Measurements from ENCODE around the gene HM13. TPM values are rescaled to one million over a fixed set of nuclear protein-coding genes. Genes with fewer than 3 reads are reported as not detected.

The HM13 gene
- total and polyA plus RNA-seq, 9 of the 15 experiments (the other 6 are each of a cell fraction or from before 2014, with no cell fraction given): 7.7 to 136 (median 74.5) TPM

DNA sequence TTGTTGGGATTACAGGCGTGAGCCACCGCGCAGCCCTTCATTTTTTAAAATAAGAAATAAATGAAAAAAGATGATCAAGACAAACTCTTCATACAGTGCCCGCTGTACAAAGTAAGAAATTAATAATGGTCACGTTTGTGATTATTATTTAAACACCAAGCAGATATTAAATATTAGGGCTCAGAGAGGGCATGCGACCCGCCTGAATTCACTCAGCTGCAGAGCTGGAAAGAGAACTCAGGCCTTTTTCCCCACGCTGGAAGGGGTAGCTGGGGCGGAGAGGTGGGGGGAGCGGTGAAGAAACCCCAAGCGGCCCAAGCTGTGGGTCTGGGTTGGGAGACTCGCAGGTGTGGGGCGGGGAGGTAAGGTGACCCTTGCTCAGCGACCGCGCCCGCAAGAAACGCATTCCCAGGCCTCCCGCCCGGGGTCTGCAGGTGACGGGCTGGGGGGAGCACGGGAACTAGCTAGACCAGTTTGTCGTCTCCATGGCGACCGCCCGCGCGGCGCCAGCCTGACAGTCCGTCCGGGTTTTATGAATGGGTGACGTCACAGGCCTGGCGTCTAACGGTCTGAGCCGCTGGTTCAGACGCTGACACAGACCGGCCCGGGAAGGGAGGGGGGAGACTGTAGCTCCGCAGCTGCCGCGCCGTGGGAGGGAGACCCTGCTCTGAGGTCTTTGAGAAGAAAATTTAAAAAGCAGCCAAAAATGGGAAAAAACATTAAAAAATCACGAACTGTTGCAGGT, 89.8 kb downstream of the HM13 start (continued):
- TF ChIP-seq RBM22 (IDR thresholded peaks at IDR 0.05; ENCODE audit: low read depth, low read length, poor library complexity, severe bottlenecking): peak; percentile 59
- TF ChIP-seq CXXC5 (CRISPR knock-in tag; IDR thresholded peaks at IDR 0.05): peak; percentile 90
- TF ChIP-seq CSDE1 (IDR thresholded peaks at IDR 0.05): peak in 1 of 2 experiments; percentile 86; a peak in 2 of 4 replicates
- TF ChIP-seq SMARCB1 (IDR thresholded peaks at IDR 0.05; ENCODE audit: insufficient read length, low read depth): peak; percentile 38
- TF ChIP-seq ETV1 (tag; conservative IDR thresholded peaks at IDR 0.05; ENCODE audit: low read depth): 0 out of 2 replicates have a peak, but pooled peaks have one; percentile 18
- TF ChIP-seq BMI1 (IDR thresholded peaks at IDR 0.05; ENCODE audit: low read length): 0 out of 2 replicates have a peak, but pooled peaks have one; percentile 64
- peak; percentile 52 to 66; a peak in 3 of 4 replicates for TF ChIP-seq NRF1 (conservative IDR thresholded peaks at IDR 0.05 in 1 of 2, IDR thresholded peaks at IDR 0.05 in 1 of 2)
- TF ChIP-seq BHLHE40 (IDR thresholded peaks at IDR 0.05; ENCODE audit: low read length): peak; percentile 85
- TF ChIP-seq HDAC2 (IDR thresholded peaks at IDR 0.05): peak; percentile 29; the same call in 1 of the 2 replicates
- peak; percentile 54 to 77; a peak in 3 of 4 replicates for TF ChIP-seq SIN3A (IDR thresholded peaks at IDR 0.05; ENCODE audit: borderline replicate concordance in 2 of 2, control insufficient read depth in 1 of 2, low read depth in 2 of 2, low read length in 2 of 2)
- TF ChIP-seq MBD2 (IDR thresholded peaks at IDR 0.05; ENCODE audit: borderline replicate concordance, low read depth): peak; percentile 49; the same call in 1 of the 2 replicates
- 0 out of 2 replicates have a peak, but pooled peaks have one; percentile 17 for TF ChIP-seq HDGF (IDR thresholded peaks at IDR 0.05)
- no peak for TF ChIP-seq ZNF551 (CRISPR knock-in tag; IDR thresholded peaks at IDR 0.05)
- TF ChIP-seq MNT (conservative IDR thresholded peaks at IDR 0.05): peak in 1 of 2 experiments; percentile 73
- peak; percentile 76; the same call in 1 of the 2 replicates for TF ChIP-seq MTA1 (IDR thresholded peaks at IDR 0.05; ENCODE audit: borderline replicate concordance)
- TF ChIP-seq TFAP4 (CRISPR knock-in tag; IDR thresholded peaks at IDR 0.05; ENCODE audit: borderline replicate concordance): peak; percentile 90
- TF ChIP-seq HDAC1 (IDR thresholded peaks at IDR 0.05): peak in 1 of 2 experiments; percentile 60; a peak in 2 of 4 replicates
- no peak for TF ChIP-seq ZNF699 (CRISPR knock-in tag; IDR thresholded peaks at IDR 0.05; ENCODE audit: insufficient replicate concordance)
- peak in 1 of 2 experiments; percentile 49; a peak in 1 of 4 replicates for TF ChIP-seq ZMIZ1 (IDR thresholded peaks at IDR 0.05; ENCODE audit: low read depth in 2 of 2, low read length in 2 of 2)
